ENCODE data around the gene TRPC4AP.

DNA sequence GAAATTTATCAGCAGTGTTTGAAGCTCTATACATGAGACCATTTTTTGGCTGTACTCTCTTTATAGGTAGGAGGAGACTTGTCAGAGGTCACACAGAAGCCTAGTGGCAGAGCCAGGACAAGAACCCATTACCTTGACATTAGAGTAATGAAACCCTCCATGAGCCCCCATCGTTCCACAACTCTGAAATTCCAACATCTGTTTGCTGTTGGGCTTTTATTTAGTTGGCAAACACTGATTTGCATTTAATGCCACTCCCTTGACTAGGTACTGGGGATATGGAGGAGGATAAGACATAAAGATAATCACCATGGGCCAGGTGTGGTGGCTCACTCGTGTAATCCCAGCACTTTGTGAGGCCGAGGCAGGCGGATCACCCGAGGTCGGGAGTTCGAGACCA is 138.6 kb downstream of the TRPC4AP start:
- TF ChIP-seq, protein P1, sequence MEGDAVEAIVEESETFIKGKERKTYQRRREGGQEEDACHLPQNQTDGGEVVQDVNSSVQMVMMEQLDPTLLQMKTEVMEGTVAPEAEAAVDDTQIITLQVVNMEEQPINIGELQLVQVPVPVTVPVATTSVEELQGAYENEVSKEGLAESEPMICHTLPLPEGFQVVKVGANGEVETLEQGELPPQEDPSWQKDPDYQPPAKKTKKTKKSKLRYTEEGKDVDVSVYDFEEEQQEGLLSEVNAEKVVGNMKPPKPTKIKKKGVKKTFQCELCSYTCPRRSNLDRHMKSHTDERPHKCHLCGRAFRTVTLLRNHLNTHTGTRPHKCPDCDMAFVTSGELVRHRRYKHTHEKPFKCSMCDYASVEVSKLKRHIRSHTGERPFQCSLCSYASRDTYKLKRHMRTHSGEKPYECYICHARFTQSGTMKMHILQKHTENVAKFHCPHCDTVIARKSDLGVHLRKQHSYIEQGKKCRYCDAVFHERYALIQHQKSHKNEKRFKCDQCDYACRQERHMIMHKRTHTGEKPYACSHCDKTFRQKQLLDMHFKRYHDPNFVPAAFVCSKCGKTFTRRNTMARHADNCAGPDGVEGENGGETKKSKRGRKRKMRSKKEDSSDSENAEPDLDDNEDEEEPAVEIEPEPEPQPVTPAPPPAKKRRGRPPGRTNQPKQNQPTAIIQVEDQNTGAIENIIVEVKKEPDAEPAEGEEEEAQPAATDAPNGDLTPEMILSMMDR (IDR thresholded peaks at IDR 0.05) = no peak
- TF ChIP-seq POLR2A (IDR thresholded peaks at IDR 0.05) (no peak), POLR2AphosphoS5 (IDR thresholded peaks at IDR 0.05) (no peak)

All from prostate gland (tissue), 2 donors.